NCI-H1694 (cell line): ENCODE measurements around the gene ANKEF1.
"Not testable (repeated sequence)": the region's sequence is repeated elsewhere in the genome, so short reads cannot be mapped to it uniquely, and the experiment has no call there.

Experiments used
- DNase-seq: peaks from one replicate; lab custom pipeline; 2025; lab: John Stamatoyannopoulos, UW

Gene ANKEF1

GRCh38 chr20:10034717-10035571 is at the start of gene ANKEF1:
ANKEF1 (plus strand) TSS chr20:10034987; CDS start chr20:10038302, 3,315 bp downstream.
- peak; percentile 40 for DNase-seq

GRCh38 chr20:9985281-9985680 is 49.5 kb upstream of the ANKEF1 start:
- DNase-seq: no peak

- no peak for DNase-seq
Measured at GRCh38 chr20:9985773-9986172, 49.0 kb upstream of the ANKEF1 start.

GRCh38 chr20:9989066-9989724 is 45.6 kb upstream of the ANKEF1 start:
- no peak for DNase-seq

DNA sequence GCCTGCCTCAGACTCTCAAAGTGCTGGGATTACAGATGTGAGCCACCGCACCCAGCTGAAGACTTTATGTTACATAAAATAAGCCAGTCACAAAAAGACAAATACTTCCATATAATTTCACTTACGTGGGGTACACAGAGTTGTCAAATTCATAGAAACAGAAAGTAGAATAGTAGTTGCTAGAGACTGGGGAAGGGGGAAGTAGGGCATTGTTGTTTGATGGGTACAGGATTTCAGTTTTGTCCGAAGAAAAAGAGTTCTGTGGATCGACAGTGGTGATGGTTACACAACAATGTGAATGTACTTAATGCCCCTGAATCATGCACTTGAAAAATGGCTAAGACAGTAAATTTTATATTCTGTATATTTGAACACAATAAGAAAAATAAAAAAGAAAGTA is 41.6 kb upstream of the ANKEF1 start:
- no peak for DNase-seq

- DNase-seq: no peak
Measured at GRCh38 chr20:9994676-9995075, 40.1 kb upstream of the ANKEF1 start.

GRCh38 chr20:9995510-9996272 is 39.1 kb upstream of the ANKEF1 start:
- DNase-seq: no peak

GRCh38 chr20:9996944-9997343 is 37.8 kb upstream of the ANKEF1 start:
- DNase-seq: no peak

DNA sequence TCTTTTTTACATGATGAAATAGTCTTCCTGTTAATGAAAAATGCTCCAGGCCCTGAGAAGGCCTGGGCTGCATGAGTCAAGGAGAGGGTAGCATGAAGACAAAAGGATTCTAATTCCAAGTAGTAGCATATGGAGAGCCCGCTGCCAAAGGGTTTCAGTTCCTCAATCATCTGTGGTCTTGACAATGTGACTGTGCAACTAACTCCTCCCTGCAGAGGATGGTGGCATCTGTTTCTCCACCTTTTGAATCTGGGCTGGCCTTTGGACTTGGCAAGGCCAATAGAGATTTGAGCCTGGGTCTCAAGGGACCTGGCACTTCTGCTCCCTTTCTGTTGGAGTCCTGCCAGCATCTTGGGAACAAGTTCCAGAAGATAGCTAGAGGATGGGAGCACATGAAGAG is 35.1 kb upstream of the ANKEF1 start:
- DNase-seq: peak; percentile 15

DNA sequence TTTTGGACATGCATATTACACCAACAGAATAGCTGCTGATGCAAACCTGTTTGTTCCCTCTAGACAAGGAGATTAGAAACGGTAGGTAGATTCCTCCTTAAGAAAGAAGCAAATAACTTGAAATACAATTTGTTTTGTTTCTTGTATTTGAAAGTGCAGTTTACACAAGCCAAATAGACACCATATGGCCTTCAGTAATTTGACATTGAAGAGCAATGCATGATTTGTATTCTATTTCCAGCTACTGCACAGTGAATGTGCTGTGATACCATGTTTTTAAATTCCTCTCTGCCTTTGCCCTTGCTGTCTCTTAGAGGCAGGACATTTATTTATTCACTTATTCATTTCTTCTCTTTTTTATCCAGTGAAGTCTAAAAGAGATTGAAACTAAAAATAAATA is 31.9 kb upstream of the ANKEF1 start:
- peak; percentile 30 for DNase-seq

GRCh38 chr20:10004900-10005299 is 29.9 kb upstream of the ANKEF1 start:
- DNase-seq: no peak

- DNase-seq: no peak
Measured at GRCh38 chr20:10005885-10006284, 28.9 kb upstream of the ANKEF1 start.

- DNase-seq: no peak
Measured at GRCh38 chr20:10006447-10007090, 28.2 kb upstream of the ANKEF1 start.

DNA sequence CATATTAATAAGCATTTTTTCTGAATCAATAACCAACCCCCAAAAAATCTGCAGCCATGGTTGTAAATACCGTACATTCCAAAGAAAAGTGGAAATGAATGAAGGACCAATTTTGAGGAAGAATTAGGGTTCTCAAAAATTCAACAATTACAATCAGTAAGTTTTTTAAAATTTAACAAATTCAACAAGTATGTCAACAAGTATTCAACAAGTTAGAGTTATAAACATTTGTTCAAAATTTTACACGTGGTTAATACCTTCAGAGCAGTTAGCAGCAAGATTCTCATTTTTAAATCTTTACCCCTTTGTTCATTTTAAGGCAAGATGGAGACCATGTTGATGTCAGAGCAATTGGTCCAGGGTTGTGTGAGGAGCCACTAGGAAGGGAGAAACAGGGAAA is 27.6 kb upstream of the ANKEF1 start:
- DNase-seq: no peak

GRCh38 chr20:10007747-10008146 is 27.0 kb upstream of the ANKEF1 start:
- no peak for DNase-seq

GRCh38 chr20:10012464-10012863 is 22.3 kb upstream of the ANKEF1 start:
- DNase-seq: no peak

DNA sequence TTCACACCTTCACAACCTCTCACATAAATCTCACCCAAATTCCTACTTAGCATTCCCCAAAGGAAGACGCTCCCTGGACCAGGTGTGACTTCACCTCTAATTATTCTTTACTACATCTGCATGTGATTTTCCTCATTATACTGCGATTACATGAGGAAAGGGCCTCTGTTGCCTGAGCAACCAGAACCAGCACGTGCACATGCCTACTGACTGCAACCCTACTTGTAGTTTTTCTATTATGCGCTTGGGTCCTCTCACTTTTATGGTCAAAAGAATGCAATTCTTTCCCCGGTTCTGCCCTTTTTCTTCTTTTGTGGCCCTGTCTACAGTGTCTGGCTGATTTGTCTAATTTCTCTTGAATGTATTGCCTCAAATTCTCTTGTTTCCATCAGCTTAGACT is 20.4 kb upstream of the ANKEF1 start:
- no peak for DNase-seq

GRCh38 chr20:10020937-10021336 is 13.8 kb upstream of the ANKEF1 start:
- DNase-seq: no peak

- no peak for DNase-seq
Measured at GRCh38 chr20:10022625-10023024, 12.2 kb upstream of the ANKEF1 start.

DNA sequence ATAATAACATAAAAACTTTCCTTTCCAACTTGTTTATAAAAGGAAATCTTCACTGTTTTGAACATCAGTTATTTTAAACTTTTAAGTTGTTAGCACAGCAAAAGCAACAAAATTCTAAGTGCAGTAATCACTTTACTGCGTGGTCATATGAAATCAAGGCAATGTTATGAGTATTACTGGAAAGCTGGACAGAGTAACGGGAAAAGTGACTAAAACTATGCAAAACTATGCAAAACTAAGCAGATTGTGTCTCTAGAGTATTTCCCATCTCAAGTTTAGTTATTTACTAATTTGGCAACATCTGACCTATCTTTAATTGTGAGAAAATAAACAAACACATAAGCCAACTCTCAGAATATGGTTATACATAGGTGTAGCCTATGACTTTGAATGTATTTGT is 10.9 kb upstream of the ANKEF1 start:
- DNase-seq: no peak

DNA sequence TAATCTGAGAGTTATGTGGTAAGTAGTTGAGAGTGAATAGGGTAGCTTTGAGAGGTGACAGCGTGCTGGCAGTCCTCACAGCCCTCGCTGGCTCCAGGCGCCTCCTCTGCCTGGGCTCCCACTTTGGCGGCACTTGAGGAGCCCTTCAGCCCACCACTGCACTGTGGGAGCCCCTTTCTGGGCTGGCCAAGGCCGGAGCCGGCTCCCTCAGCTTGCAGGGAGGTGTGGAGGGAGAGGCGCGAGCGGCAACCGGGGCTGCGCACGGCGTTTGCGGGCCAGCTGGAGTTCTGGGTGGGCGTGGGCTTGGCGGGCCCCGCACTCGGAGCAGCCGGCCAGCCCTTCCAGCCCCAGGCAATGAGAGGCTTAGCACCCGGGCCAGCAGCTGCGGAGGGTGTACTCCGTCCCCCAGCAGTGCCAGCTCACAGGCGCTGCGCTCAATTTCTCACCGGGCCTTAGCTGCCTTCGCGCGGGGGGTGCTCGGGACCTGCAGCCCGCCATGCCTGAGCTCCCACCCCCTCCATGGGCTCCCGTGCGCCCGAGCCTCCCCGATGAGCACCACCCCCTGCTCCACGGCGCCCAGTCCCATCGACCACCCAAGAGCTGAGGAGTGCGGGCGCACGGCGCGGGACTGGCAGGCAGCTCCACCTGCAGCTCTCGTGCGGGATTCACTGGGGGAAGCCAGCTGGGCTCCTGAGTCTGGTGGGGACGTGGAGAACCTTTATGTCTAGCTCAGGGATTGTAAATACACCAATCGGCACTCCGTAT is 3.2 kb upstream of the ANKEF1 start:
- DNase-seq: not testable (repeated sequence)
